Measurements from ENCODE around the gene GNB5. TPM values are rescaled to one million over a fixed set of nuclear protein-coding genes. Genes with fewer than 3 reads are reported as not detected.

GNB5 gene
- total and polyA plus RNA-seq, 2 experiments from 2014 or later: 21.3 to 21.6 TPM

DNA sequence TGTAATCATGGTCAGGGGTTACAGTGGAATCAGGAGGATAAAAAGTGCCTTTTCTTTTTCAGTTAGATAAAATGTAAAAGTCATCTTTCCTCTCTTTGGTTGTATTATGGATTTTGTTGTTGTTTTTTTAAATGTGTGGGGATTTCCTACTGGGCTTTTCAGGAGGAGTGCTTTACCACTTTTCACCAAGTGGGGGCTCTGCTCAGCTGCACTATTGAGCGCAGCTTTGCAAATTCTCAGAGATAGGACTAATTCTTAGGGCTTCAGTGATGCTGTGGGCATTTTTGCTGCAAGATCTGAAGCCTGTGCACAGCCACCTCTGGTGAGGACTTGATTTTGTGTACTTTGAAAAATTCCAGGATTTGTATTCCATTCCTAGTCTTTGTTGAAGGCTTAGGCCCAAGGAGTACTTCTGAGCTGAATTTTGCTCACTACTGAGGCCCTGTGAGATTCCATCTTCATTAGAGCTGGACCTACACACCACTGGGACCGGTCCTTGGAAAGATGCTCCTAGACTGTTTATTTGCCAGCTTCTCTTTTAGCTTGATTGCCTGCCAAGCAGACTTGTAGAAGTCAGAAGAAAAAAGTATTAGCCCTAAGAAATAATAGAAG is 7.5 kb downstream of the GNB5 start:
- DNase-seq (ENCODE audit: low spot score): peak; percentile 60

DNA sequence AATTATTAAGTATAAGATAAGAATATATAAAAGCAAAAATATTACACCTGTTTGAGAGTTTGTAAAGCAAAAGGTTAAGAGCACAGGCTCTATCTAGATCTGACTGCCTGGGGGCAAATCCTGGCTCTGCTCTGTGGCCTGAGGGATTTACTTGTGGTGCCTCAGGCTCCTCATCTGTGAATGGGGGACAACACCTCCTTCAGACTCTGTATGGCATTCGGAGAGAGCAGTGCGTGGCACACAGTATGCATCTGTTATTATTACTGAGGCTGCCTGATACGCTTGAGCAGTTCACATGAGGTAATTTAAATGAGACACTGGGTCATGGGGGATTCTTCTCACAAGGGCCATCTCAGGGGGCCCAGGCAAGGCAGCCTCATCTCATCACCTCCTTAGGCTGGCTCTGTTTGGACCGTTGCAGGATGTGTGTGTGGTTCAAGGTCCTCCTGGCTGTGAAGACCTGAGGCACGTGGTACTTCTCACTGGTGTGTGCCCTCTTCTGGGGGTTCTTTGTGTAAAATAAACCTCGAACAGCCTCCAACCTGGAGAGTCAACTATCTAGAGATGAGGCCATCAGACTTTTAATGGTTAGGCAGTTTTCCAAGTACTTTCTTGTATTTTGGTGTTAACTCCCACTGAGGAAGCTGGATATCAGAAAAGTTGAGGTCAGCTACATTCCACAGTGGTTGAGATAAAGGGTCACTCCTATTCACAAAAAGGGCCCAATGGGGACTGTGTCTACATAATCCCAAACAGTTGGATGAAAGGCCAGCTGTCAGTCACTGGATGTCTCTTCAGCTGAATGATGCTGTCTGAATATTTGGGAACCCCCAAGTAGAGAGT is 9.0 kb downstream of the GNB5 start:
- no peaks in the 10 kb centered on the region for H3K9me2 ChIP-seq (replicated peaks; ENCODE audit: insufficient read depth)
- H3K36me3 ChIP-seq (replicated peaks; ENCODE audit: insufficient read depth, low read depth): no peaks in the 10 kb centered on the region
- DNase-seq (ENCODE audit: low spot score): no peak
- H3K27ac ChIP-seq: no peak overlapping the region
- no peaks in the 10 kb centered on the region for H3K9me3 ChIP-seq (ENCODE audit: low read depth)
- TF ChIP-seq EZH2phosphoT487 (IDR thresholded peaks at IDR 0.05; ENCODE audit: low read depth, severe bottlenecking, unreplicated experiment) (no peak), EZH2 (IDR thresholded peaks at IDR 0.05; ENCODE audit: borderline replicate concordance) (no peak)
- TF ChIP-seq, protein P1, sequence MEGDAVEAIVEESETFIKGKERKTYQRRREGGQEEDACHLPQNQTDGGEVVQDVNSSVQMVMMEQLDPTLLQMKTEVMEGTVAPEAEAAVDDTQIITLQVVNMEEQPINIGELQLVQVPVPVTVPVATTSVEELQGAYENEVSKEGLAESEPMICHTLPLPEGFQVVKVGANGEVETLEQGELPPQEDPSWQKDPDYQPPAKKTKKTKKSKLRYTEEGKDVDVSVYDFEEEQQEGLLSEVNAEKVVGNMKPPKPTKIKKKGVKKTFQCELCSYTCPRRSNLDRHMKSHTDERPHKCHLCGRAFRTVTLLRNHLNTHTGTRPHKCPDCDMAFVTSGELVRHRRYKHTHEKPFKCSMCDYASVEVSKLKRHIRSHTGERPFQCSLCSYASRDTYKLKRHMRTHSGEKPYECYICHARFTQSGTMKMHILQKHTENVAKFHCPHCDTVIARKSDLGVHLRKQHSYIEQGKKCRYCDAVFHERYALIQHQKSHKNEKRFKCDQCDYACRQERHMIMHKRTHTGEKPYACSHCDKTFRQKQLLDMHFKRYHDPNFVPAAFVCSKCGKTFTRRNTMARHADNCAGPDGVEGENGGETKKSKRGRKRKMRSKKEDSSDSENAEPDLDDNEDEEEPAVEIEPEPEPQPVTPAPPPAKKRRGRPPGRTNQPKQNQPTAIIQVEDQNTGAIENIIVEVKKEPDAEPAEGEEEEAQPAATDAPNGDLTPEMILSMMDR (IDR thresholded peaks at IDR 0.05; ENCODE audit: poor library complexity): no peak
- H3K79me2 ChIP-seq: peaks cover 9% of the 10 kb centered on the region
- H4K20me1 ChIP-seq (ENCODE audit: insufficient read depth, poor library complexity, severe bottlenecking): no peaks in the 10 kb centered on the region
- H3K4me1 ChIP-seq (ENCODE audit: insufficient read depth): peaks cover 11% of the 10 kb centered on the region
- no peak overlapping the region for H2AFZ ChIP-seq
- H3K4me3 ChIP-seq: no peak overlapping the region
- WGBS (ENCODE audit: low lambda C conversion rate, missing lambda C conversion rate): 81% methylated on average over 6 of the region's 6 CpGs
- no peak overlapping the region for H3K4me2 ChIP-seq
- H3K27me3 ChIP-seq: no peaks in the 10 kb centered on the region

More for the DNA sequence above, 7.5 kb downstream of the GNB5 start:
- Histone ChIP-seq H4K20me1 (ENCODE audit: insufficient read depth, poor library complexity, severe bottlenecking) (no peaks in the 10 kb centered on the region), H3K36me3 (replicated peaks; ENCODE audit: insufficient read depth, low read depth) (no peaks in the 10 kb centered on the region), H3K4me2 (no peak overlapping the region), H3K27ac (no peak overlapping the region), H3K4me3 (no peak overlapping the region), H3K9me2 (replicated peaks; ENCODE audit: insufficient read depth) (no peaks in the 10 kb centered on the region), H2AFZ (no peak overlapping the region), H3K27me3 (no peaks in the 10 kb centered on the region), H3K4me1 (ENCODE audit: insufficient read depth) (peaks cover 8% of the 10 kb centered on the region), H3K79me2 (no peaks in the 10 kb centered on the region), H3K9me3 (ENCODE audit: low read depth) (no peaks in the 10 kb centered on the region)
- WGBS (ENCODE audit: low lambda C conversion rate, missing lambda C conversion rate): 60% methylated on average over 2 of the region's 2 CpGs
- TF ChIP-seq EZH2 (IDR thresholded peaks at IDR 0.05; ENCODE audit: borderline replicate concordance): no peak
- TF ChIP-seq, protein P1 (IDR thresholded peaks at IDR 0.05; ENCODE audit: poor library complexity): peak; percentile 53

DNA sequence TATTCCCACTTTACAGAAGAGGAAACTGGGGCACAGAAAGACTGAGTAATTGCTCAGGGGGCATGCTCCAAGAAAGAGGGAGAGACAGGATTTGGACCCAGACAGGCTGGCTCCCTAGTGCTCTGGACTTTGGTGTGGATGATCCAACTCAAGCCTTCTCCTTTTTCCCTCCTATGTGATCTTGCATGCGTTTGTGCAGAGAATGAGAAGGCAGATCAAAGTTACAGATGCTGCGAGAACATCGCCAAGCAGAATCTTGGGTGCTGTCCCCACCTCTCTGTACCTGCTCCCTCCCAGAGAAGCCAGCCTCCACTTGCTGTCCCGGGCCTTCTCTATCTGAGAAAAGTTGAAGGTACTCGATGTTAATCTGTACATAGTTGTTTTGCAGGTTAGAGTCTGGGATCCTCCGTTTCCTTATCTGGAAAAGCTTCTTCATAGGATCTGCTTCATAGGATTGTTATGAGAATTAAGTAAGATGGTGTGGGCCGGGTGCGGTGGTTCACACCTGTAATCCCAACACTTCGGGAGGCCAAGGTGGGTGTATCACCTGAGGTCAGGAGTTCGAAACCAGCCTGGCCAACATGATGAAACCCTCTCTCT is 10.2 kb downstream of the GNB5 start:
- no peak overlapping the region for H3K27ac ChIP-seq
- H2AFZ ChIP-seq: peak overlapping the region; percentile 66

More for the DNA sequence above, 10.2 kb downstream of the GNB5 start:
- WGBS (ENCODE audit: low lambda C conversion rate, missing lambda C conversion rate): 82% methylated on average over 10 of the region's 10 CpGs
- no peak for DNase-seq (ENCODE audit: low spot score)
- Histone ChIP-seq H3K4me3 (no peak overlapping the region), H3K4me1 (ENCODE audit: insufficient read depth) (peaks cover 11% of the 10 kb centered on the region), H3K4me2 (peak overlapping the region; percentile 99), H3K36me3 (replicated peaks; ENCODE audit: insufficient read depth, low read depth) (no peaks in the 10 kb centered on the region), H3K9me2 (replicated peaks; ENCODE audit: insufficient read depth) (no peaks in the 10 kb centered on the region), H3K9me3 (ENCODE audit: low read depth) (no peaks in the 10 kb centered on the region), H3K27me3 (no peaks in the 10 kb centered on the region), H4K20me1 (ENCODE audit: insufficient read depth, poor library complexity, severe bottlenecking) (no peaks in the 10 kb centered on the region), H3K79me2 (peaks cover 9% of the 10 kb centered on the region)
- TF ChIP-seq, protein P1 (IDR thresholded peaks at IDR 0.05; ENCODE audit: poor library complexity): no peak
- no peak for TF ChIP-seq EZH2phosphoT487 (IDR thresholded peaks at IDR 0.05; ENCODE audit: low read depth, severe bottlenecking, unreplicated experiment)
- no peak for TF ChIP-seq EZH2 (IDR thresholded peaks at IDR 0.05; ENCODE audit: borderline replicate concordance)

All from hepatocyte (in vitro differentiated cells).